Ascending aorta (tissue), 2 donors: ENCODE data around the gene PCBD1. TPM values are rescaled to one million over a fixed set of nuclear protein-coding genes. Genes with fewer than 3 reads are reported as not detected.
"Not testable (repeated sequence)": the region's sequence is repeated elsewhere in the genome, so short reads cannot be mapped to it uniquely, and the experiment has no call there.

Experiments
- DNase-seq, 2 donors: peaks; one replicate each; pipeline ENCODE4 v3.0.0-alpha.2; 2019; ENCODE audit warnings: low spot score in 2 of 2
- H3K27ac ChIP-seq, 2 donors: fragments of 200-600 bp; sonication (generic); one replicate each; pipeline ENCODE4 v1.5.1; 2016 to 2017; ENCODE audit warnings: mild to moderate bottlenecking in 1 of 2
- H3K27me3 ChIP-seq: fragments of 200-600 bp; sonication (generic); one replicate; pipeline ENCODE4 v1.5.1; 2017
- H3K36me3 ChIP-seq, 2 donors: fragments of 200-600 bp; sonication (generic); one replicate each; pipeline ENCODE4 v1.5.1; 2016
- H3K4me1 ChIP-seq, 2 donors: fragments of 200-600 bp; sonication (generic); one replicate each; pipeline ENCODE4 v1.5.1; 2016 to 2017; ENCODE audit warnings: mild to moderate bottlenecking in 1 of 2
- H3K4me3 ChIP-seq, 2 donors: fragments of 200-600 bp; sonication (generic); one replicate each; pipeline ENCODE4 v1.5.1; 2016 to 2017; ENCODE audit warnings: mild to moderate bottlenecking in 1 of 2
- H3K9me3 ChIP-seq, 2 donors: fragments of 200-600 bp; sonication (generic); one replicate each; pipeline ENCODE4 v1.5.1; 2016
- intact Hi-C: fragments of 100-400 bp; cut with DNase I; formaldehyde crosslinking; loops from one replicate; pipeline ENCODE4 v1.15.1; 2023
- total RNA-seq: library from RNA; depleted of rRNA; stranded (reverse); fragments of >200 nt; gene quantifications from one replicate; pipeline ENCODE4 v1.1.0, GENCODE V29; 2016
- TF ChIP-seq, protein P1 (sequence below), 3 experiments: fragments of 200-600 bp in 2 of 3; fragments of 450-650 bp in 1 of 3; sonication (generic) in 2 of 3; IDR thresholded peaks; one replicate each; pipeline ENCODE4 v1.5.1; 2016 to 2019; ENCODE audit warnings: antibody characterized with exemption in 3 of 3, mild to moderate bottlenecking in 1 of 3, moderate library complexity in 1 of 3

Gene PCBD1
- total RNA-seq, 1 donor from 2014 or later: 45.8 TPM

DNA sequence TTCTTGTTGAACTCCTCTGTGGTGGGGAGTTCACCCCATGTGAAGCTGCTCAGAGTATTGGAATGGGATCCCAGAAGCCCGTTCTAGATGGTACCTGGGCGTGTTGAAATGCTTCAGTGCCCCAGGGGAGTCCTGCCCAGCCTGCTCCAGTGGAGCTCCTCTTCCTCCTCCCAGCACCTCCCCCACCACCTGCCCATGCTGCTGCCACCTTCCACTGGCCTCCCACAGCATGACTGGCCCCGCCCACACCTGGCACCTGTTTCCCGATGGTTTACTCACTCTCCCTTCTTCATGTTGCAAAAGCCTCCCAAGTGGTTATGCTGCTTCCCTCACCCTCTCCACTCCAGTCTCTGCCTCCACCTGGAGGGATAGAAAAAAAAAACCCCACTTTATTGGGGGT is 32.2 kb upstream of the PCBD1 start:
- Histone ChIP-seq H3K27ac (no peak overlapping the region), H3K27me3 (no peaks in the 10 kb centered on the region), H3K36me3 (no peaks in the 10 kb centered on the region), H3K4me3 (no peak overlapping the region), H3K4me1 (no peaks in the 10 kb centered on the region), H3K9me3 (no peaks in the 10 kb centered on the region)
- DNase-seq: no peak
- TF ChIP-seq, protein P1, sequence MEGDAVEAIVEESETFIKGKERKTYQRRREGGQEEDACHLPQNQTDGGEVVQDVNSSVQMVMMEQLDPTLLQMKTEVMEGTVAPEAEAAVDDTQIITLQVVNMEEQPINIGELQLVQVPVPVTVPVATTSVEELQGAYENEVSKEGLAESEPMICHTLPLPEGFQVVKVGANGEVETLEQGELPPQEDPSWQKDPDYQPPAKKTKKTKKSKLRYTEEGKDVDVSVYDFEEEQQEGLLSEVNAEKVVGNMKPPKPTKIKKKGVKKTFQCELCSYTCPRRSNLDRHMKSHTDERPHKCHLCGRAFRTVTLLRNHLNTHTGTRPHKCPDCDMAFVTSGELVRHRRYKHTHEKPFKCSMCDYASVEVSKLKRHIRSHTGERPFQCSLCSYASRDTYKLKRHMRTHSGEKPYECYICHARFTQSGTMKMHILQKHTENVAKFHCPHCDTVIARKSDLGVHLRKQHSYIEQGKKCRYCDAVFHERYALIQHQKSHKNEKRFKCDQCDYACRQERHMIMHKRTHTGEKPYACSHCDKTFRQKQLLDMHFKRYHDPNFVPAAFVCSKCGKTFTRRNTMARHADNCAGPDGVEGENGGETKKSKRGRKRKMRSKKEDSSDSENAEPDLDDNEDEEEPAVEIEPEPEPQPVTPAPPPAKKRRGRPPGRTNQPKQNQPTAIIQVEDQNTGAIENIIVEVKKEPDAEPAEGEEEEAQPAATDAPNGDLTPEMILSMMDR (IDR thresholded peaks at IDR 0.05): no peak
- intact Hi-C loops: no loop called here

DNA sequence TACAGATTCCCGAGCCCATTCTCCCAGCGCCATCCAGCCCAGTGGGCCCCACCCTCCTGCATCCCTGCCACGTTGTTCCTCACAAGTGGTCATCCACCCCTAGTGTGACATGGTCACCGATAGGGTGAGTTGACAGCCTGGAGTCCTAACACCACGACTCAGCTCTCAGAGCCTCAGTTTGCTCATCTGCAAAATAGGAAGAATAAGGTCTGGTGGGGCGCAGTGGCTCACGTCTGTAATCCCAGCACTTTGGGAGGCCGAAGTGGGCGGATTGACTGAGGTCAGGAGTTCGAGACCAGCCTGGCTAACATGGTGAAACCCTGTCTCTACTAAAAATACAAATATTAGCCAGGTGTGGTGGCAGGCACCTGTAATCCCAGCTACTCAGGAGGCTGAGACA is 31.5 kb upstream of the PCBD1 start:
- H3K4me1 ChIP-seq, H3K27me3 ChIP-seq, H3K27ac ChIP-seq, DNase-seq, intact Hi-C loops, H3K9me3 ChIP-seq, H3K4me3 ChIP-seq, H3K36me3 ChIP-seq: not testable (repeated sequence)

DNA sequence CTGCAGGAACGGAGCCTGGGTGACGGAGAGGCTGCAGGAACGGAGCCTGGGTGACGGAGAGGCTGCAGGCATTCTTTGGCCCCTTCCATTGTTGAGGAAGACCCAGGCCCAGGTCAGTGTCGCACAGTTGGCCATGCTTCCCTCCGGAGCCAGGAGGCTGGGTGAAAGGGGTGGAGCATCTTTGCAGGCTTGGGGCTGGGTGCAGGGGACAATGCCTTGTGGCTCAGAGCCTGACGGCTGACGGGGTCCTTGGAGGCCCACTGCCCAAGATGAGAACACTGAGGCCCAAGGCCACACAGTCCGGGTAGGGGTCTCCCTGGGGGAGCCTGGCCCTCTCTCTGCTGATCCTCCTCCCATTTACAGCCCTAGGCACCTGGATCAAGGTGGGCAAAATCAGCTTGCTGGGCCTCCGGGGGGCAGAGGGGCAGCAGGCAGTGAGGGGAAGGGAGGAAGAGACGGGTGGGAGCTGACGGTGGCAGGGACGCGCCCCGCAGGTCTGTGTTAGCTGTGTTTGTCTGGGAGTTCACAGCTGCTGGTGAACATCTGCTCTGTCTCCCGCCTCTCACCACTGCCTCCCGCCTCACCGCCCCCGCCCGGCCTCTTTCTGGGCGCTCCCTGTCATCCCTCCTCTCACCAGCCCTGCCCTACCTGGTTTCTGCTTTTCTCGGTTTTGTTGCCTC is 30.6 kb upstream of the PCBD1 start:
- DNase-seq: no peak

DNA sequence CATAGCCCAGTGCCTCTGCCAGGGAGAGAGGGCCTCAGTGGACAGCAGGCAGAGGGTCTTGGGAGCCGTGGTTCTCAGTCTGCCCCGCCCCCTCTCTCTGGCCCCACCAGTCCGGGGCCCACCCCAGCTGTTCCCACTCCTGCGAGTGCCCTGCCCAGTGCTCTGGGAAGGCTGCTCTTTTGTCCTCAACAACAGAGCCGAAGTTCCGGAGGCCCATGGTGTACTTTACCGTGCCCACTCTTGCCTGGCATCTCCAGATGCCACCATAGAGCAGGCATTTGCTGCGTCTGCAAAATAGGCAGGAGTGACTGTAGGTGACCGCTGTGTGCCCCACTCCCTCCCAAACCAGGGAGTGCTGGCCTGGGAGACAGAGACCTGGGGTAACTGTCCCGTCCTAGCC is 29.3 kb upstream of the PCBD1 start:
- no peak for DNase-seq
- no peaks in the 10 kb centered on the region for H3K27me3 ChIP-seq
- TF ChIP-seq, protein P1 (IDR thresholded peaks at IDR 0.05): no peak
- H3K9me3 ChIP-seq: no peaks in the 10 kb centered on the region
- intact Hi-C loops: no loop called here
- no peaks in the 10 kb centered on the region for H3K36me3 ChIP-seq
- no peak overlapping the region for H3K4me3 ChIP-seq
- no peaks in the 10 kb centered on the region for H3K4me1 ChIP-seq
- no peak overlapping the region for H3K27ac ChIP-seq

More for the DNA sequence above, 30.6 kb upstream of the PCBD1 start:
- TF ChIP-seq, protein P1 (IDR thresholded peaks at IDR 0.05): no peak
- Histone ChIP-seq H3K27me3 (no peaks in the 10 kb centered on the region), H3K4me3 (no peak overlapping the region), H3K9me3 (no peaks in the 10 kb centered on the region), H3K36me3 (no peaks in the 10 kb centered on the region), H3K4me1 (no peaks in the 10 kb centered on the region), H3K27ac (no peak overlapping the region)
- intact Hi-C loops: no loop called here

DNA sequence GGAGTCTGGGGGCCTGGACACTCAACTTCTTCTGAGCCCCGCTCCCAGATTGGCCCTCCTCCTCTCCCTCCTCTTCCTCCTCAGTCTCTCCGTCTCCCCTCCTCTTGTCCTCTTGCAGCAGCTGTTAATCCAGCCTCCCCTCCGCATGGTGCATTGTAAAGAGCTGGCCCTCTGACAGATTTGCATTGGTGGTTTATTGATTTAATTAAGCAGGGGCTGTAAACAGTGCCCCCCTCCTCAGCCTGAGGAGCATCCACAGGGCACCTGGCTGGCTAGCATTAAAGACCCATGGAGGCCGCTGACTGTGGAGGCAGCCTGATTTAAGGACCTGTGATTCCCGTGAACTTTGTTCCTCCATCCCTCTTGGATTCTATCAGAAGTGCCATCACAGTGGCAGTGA is 28.9 kb upstream of the PCBD1 start:
- no peaks in the 10 kb centered on the region for H3K36me3 ChIP-seq
- H3K4me1 ChIP-seq: no peaks in the 10 kb centered on the region
- no peak overlapping the region for H3K4me3 ChIP-seq
- H3K9me3 ChIP-seq: no peaks in the 10 kb centered on the region
- intact Hi-C loops: no loop called here
- no peak for DNase-seq
- no peaks in the 10 kb centered on the region for H3K27me3 ChIP-seq
- no peak overlapping the region for H3K27ac ChIP-seq
- TF ChIP-seq, protein P1 (IDR thresholded peaks at IDR 0.05): no peak

DNA sequence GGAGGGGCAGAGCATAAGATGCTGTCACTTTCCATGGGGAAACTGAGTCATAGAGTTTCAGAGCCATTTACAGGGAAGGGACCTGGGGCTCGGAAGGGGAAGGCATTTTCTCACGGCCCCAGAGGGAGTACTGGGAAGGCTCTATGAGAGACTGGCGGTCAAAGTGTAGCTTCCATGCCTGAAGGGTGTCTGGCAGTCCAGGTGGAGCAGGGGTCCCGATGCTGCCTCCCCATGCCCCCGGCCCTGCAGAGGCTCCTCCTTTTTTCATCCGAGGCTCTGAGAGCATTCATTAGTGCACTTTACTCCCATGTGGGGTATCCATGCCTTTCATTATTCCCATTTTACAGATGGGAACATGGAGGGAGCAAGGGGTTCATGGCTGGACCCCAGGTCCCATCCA is 27.9 kb upstream of the PCBD1 start:
- Histone ChIP-seq H3K27me3 (no peaks in the 10 kb centered on the region), H3K4me1 (no peaks in the 10 kb centered on the region), H3K9me3 (no peaks in the 10 kb centered on the region), H3K27ac (no peak overlapping the region), H3K36me3 (no peaks in the 10 kb centered on the region), H3K4me3 (no peak overlapping the region)
- TF ChIP-seq, protein P1 (IDR thresholded peaks at IDR 0.05): no peak
- no peak for DNase-seq
- intact Hi-C loops: no loop called here
